Measurements from ENCODE around the gene PRPF40A. TPM values are rescaled to one million over a fixed set of nuclear protein-coding genes. Genes with fewer than 3 reads are reported as not detected.

Gene PRPF40A
- total RNA-seq, 1 experiment from 2014 or later = 166 TPM

DNA sequence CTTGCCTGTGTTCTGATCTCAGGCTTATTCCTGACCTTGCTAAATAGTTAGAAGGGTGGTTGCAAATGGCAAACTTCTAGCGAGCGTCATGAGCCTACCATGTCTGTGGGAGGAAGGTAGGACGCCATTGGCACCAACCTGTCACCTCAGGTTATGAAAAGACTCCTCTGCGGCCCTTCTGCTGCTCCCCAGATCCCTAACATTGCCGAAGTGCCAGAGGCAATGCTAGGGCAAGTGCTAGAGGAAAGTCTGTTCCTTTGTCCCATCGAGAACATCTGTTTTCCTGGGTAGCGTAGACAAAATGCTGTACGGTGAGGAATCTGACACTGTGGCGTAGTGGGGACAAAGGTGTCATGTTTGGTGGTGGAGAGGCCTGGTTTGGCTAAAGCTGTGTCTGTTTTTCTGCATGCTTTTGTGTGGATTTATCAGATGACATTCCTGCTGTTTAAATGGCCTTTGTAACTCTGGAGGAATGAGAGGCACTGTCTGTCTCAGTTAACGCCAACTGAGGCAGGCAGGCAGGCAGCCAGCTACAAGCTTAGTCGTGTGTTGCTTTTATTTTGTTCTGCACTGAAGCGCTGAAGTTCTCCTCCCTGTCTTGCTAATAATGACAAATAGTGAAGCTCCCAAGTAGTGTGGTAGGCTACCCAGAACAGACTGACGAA is 94.1 kb downstream of the PRPF40A start:
- BruUV-seq (replicated peaks) = no TSS peak
- Histone ChIP-seq H3K4me3 (ENCODE audit: low read depth, low read length, poor library complexity, severe bottlenecking) (no peak overlapping the region), H3K9me3 (ENCODE audit: low read depth, low read length, poor library complexity, severe bottlenecking) (no peaks in the 10 kb centered on the region), H3K4me1 (ENCODE audit: insufficient read depth, low read length, poor library complexity, severe bottlenecking) (peaks cover 12% of the 10 kb centered on the region), H3K36me3 (ENCODE audit: insufficient read depth, low read length, poor library complexity, severe bottlenecking) (peaks cover 20% of the 10 kb centered on the region), H3K27ac (ENCODE audit: low read depth, low read length, poor library complexity, severe bottlenecking) (no peak overlapping the region), H3K27me3 (replicated peaks; ENCODE audit: insufficient read depth, low read depth, low read length, poor library complexity) (no peaks in the 10 kb centered on the region)
- no peak for DNase-seq (ENCODE audit: low spot score)
- ChIA-PET CTCF (interaction anchor here (0.6 kb wide), 1 partner anchor 76 kb away, joined by 3 read pairs; no protein-coding TSS in a partner anchor), POLR2A (ENCODE audit: low non-redundant PET) (no interaction called here)
- intact Hi-C loops (cut with micrococcal nuclease; ENCODE audit: unreplicated experiment) = no loop called here
- TF ChIP-seq, protein P1, sequence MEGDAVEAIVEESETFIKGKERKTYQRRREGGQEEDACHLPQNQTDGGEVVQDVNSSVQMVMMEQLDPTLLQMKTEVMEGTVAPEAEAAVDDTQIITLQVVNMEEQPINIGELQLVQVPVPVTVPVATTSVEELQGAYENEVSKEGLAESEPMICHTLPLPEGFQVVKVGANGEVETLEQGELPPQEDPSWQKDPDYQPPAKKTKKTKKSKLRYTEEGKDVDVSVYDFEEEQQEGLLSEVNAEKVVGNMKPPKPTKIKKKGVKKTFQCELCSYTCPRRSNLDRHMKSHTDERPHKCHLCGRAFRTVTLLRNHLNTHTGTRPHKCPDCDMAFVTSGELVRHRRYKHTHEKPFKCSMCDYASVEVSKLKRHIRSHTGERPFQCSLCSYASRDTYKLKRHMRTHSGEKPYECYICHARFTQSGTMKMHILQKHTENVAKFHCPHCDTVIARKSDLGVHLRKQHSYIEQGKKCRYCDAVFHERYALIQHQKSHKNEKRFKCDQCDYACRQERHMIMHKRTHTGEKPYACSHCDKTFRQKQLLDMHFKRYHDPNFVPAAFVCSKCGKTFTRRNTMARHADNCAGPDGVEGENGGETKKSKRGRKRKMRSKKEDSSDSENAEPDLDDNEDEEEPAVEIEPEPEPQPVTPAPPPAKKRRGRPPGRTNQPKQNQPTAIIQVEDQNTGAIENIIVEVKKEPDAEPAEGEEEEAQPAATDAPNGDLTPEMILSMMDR (conservative IDR thresholded peaks at IDR 0.05; ENCODE audit: low read depth, low read length) = no peak
- no peak for TF ChIP-seq EZH2 (IDR thresholded peaks at IDR 0.05; ENCODE audit: borderline replicate concordance, low read depth, low read length, poor library complexity, severe bottlenecking)

DNA sequence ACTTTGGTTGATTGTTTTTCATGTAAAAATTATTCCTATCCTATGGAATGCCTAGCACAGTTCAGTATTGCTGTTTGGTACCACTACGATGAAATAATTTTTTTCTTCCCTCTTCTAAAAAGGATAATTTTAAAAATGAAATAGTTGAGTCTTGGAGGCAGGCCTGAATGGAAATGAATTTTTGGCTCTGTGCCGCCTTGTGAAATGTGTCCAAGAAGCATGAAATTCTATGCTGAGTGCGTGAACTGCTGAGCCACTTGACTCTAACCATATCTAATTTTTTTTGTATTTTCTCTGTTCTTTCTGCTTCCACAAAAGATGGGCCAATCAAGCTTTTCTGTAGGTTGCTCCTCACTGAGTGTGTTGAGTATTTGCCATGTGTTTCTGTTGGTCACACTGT is 95.0 kb downstream of the PRPF40A start:
- peaks cover 27% of the 10 kb centered on the region for H3K36me3 ChIP-seq (ENCODE audit: insufficient read depth, low read length, poor library complexity, severe bottlenecking)
- ChIA-PET CTCF (no interaction called here), POLR2A (ENCODE audit: low non-redundant PET) (no interaction called here)
- no peaks in the 10 kb centered on the region for H3K27me3 ChIP-seq (replicated peaks; ENCODE audit: insufficient read depth, low read depth, low read length, poor library complexity)
- BruUV-seq (replicated peaks) = no TSS peak
- no peak overlapping the region for H3K27ac ChIP-seq (ENCODE audit: low read depth, low read length, poor library complexity, severe bottlenecking)
- H3K4me3 ChIP-seq (ENCODE audit: low read depth, low read length, poor library complexity, severe bottlenecking) = no peak overlapping the region
- TF ChIP-seq, protein P1 (conservative IDR thresholded peaks at IDR 0.05; ENCODE audit: low read depth, low read length) = no peak
- no peak for TF ChIP-seq EZH2 (IDR thresholded peaks at IDR 0.05; ENCODE audit: borderline replicate concordance, low read depth, low read length, poor library complexity, severe bottlenecking)
- intact Hi-C loops (cut with micrococcal nuclease; ENCODE audit: unreplicated experiment) = no loop called here
- no peaks in the 10 kb centered on the region for H3K9me3 ChIP-seq (ENCODE audit: low read depth, low read length, poor library complexity, severe bottlenecking)
- DNase-seq (ENCODE audit: low spot score) = no peak
- H3K4me1 ChIP-seq (ENCODE audit: insufficient read depth, low read length, poor library complexity, severe bottlenecking) = peaks cover 12% of the 10 kb centered on the region

DNA sequence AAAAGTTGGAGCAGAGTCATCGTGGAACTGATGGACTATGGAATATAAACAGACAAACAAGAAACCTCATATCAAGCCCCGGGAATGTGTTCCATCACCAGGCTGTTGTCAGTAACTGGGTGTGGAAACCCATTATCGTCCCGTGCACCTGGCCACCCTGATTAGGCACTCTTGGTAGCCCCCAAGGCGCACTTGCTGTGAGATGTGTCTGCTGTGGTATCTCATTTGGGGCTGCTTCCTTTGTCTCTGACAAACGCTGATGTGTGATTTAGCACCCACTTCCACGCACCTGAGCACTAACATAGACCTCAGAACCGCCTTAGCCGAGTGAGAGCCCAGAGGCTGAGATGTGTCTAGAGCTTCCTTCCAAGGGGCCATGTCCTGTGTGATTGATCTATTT is 96.3 kb downstream of the PRPF40A start:
- intact Hi-C loops (cut with micrococcal nuclease; ENCODE audit: unreplicated experiment) = no loop called here
- POLR2A ChIA-PET (ENCODE audit: low non-redundant PET) = no interaction called here
- Histone ChIP-seq H3K27ac (ENCODE audit: low read depth, low read length, poor library complexity, severe bottlenecking) (no peak overlapping the region), H3K27me3 (replicated peaks; ENCODE audit: insufficient read depth, low read depth, low read length, poor library complexity) (no peaks in the 10 kb centered on the region), H3K9me3 (ENCODE audit: low read depth, low read length, poor library complexity, severe bottlenecking) (no peaks in the 10 kb centered on the region), H3K4me3 (ENCODE audit: low read depth, low read length, poor library complexity, severe bottlenecking) (no peak overlapping the region), H3K4me1 (ENCODE audit: insufficient read depth, low read length, poor library complexity, severe bottlenecking) (no peaks in the 10 kb centered on the region), H3K36me3 (ENCODE audit: insufficient read depth, low read length, poor library complexity, severe bottlenecking) (peaks cover 32% of the 10 kb centered on the region)
- CTCF ChIA-PET = no interaction called here
- BruUV-seq (replicated peaks) = no TSS peak
- TF ChIP-seq EZH2 (IDR thresholded peaks at IDR 0.05; ENCODE audit: borderline replicate concordance, low read depth, low read length, poor library complexity, severe bottlenecking) = no peak
- TF ChIP-seq, protein P1 (conservative IDR thresholded peaks at IDR 0.05; ENCODE audit: low read depth, low read length) = no peak
- DNase-seq (ENCODE audit: low spot score) = no peak
